OCI-M1 (cell line): ENCODE data around the gene OR10V1.
A peak's percentile ranks its signal among the peaks of the same experiment; 100 is the strongest.

Experiments used
- DNase-seq: peaks from one replicate; lab custom pipeline; 2025; lab: John Stamatoyannopoulos, UW

OR10V1 gene

GRCh38 chr11:59713745-59714144, at the start of gene OR10V1:
Gene OR10V1 (minus strand): TSS chr11:59713845. CDS start chr11:59713845, 0 bp downstream.
- no peak for DNase-seq

DNA sequence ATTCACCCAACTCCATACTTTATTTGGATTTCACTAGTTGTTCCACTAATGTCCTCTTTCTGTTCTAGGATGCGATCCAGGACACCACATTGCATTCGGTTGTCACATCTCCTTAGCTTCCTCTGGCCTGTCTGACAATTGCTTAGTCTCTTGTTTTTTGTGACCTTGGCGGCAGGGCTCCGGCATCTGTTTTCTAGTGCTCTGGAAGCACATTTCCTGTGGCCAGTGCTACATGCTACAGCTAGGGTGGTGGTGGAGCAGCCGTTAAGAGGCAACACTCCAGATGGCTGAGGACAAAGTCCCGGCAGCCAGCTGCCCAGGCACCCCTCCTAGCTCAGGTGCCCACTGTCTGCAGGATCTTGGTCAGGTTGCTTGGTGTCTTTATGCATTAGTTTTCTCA, 48.3 kb upstream of the OR10V1 start:
- no peak for DNase-seq

GRCh38 chr11:59760771-59761170, 47.1 kb upstream of the OR10V1 start:
- DNase-seq, result no peak

- no peak for DNase-seq
These were observed 46.3 kb upstream of the OR10V1 start for GRCh38 chr11:59759900-59760299.

DNA sequence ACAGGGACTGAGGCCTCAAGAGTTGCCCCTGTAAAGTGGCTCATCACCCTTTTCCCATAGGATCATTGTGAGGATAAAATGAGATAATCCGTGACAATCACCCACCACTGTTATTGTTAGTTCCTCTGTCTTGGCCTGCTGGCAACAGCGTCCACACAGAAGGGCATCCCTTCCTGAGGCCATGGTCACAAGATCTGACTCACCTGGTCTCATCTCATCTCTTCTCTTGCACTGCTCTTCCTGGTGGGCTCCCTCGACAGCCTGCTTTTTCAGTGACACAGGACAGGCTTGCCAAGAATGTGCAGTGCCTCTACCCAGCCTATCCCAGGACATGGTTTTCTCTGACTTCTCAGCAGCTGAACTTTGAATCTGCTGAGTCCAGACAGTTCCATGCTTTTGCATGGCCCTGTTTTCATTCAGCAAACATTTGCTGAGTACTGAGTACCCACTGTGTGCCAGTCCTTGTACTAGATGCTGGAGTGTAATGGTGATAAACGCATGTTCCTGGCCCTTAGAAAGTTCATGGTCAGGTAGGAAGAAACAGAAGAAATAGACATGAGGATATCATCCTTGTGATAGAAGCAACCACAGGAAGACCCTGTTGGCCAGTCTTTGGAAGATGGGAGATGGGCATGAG, 44.9 kb upstream of the OR10V1 start:
- DNase-seq, result no peak

DNA sequence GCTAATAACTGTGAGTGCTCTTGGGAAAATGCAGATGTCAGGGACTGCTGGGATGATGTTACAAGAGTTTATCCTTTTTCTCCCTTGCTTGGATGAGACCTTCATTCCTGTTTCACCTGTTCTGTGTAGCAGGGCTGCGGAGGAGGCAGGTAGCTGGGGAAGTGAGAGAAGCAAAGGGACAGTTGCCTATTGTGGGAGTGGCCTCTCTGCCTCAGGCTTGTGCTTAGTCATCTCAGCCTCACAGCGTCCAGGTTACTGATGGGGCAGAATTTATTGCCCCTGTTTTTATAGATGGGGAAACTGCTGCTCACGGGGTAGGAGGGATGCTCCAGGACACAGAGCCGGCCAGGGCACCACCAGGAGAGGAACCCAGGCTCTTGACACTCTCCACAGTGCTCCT, 43.2 kb upstream of the OR10V1 start:
- DNase-seq, result peak; percentile 42

GRCh38 chr11:59756558-59756840, 42.9 kb upstream of the OR10V1 start:
- DNase-seq, result no peak

DNA sequence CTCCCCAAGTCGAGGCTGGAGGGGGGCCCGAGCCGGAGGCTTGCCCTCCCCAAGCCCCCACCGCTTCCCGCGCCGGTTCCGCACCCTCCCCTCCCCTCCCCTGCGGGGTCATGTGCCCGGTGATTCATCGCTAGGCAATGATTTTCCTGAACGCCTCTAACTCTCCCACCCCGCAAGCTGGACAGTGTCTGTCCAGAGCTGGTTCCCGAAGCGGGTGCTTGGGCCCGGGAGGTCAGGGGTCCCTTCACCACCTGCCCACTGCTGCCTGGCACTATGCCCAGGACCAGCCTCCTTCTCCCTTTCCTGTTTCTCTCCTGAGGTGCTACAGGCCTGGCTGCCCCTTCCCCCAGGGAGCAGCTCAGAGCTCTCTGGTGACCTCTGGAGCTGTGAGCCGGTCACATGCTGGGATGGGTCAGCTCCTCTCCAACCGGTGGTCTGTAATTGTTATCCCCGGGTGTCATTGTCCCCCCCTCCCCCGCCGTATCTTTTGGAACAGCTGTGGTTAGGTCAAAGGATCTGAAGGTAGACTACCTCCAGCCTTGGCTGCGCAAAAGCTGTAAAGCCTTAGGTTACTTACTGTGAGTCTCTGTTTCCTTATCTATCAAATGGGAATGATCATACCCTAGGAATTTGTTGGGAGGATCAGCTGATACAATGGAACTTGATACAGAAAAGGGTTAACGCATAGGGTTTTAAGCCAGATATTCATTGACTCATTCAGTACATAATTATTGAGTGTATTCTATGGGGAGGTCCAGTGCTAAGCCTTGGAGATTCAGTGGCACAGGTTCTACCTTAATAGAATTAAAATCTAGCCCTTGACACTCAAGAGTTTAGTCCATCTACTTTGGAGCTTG, 42.3 kb upstream of the OR10V1 start:
- DNase-seq, result peak; percentile 83

DNA sequence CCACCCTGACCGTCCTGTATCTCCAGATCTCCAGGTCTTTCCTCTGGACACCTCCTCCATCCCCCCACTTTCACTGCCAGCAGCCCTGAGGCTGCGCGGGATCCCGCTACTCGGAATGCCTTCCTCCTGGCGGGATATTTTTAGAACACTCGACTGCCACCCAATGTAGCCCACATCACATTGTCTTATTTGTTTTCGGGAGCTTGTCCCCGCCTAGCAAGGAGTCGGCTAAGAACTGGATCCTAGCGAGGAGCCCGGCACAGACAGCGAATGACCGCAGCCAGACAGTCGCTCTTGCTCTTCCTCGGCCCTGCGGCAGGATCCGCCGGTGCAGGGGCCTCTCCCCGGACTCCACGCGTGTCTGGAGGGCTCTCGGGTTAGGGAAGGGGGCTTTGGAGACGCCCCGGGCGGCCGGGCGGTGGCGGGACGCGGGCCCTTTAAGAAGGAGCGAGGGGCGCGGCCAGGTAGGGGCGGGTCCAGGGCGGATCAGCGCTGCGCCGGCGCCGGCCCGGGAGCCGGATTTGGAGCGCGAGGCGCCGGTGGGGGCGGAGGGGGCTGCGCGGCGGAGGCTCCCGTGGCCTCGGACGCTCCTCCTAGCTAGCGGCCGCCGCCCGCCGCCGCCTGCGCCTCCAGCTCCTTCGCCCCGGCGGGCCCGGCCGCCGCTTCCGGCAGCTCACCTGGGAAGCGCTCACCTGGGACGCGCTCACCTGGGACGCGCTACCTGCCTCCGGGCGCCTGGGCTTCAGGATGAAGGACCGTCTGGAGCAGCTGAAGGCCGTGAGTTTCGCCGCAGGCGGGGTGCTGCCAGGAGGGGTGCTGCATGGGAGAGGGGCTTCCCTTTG, 41.4 kb upstream of the OR10V1 start, which contains the start of gene STX3:
Gene STX3 (plus strand): TSS at position 518 of the 842 bp plus-strand sequence. CDS start 230 bp downstream, at position 748.
- DNase-seq, result peak; percentile 83

GRCh38 chr11:59754494-59754858, 40.8 kb upstream of the OR10V1 start:
- peak; percentile 71 for DNase-seq

GRCh38 chr11:59753650-59754493, 40.2 kb upstream of the OR10V1 start:
- DNase-seq, result peak; percentile 89

GRCh38 chr11:59746111-59746510, 32.5 kb upstream of the OR10V1 start:
- no peak for DNase-seq

- DNase-seq, result no peak
These were observed 17.4 kb upstream of the OR10V1 start for GRCh38 chr11:59730896-59731565.

- DNase-seq, result no peak
These were observed 16.2 kb upstream of the OR10V1 start for GRCh38 chr11:59729834-59730233.

GRCh38 chr11:59728913-59729312, 15.3 kb upstream of the OR10V1 start:
- peak; percentile 17 for DNase-seq

- no peak for DNase-seq
These were observed 14.5 kb upstream of the OR10V1 start for GRCh38 chr11:59728154-59728553.

DNA sequence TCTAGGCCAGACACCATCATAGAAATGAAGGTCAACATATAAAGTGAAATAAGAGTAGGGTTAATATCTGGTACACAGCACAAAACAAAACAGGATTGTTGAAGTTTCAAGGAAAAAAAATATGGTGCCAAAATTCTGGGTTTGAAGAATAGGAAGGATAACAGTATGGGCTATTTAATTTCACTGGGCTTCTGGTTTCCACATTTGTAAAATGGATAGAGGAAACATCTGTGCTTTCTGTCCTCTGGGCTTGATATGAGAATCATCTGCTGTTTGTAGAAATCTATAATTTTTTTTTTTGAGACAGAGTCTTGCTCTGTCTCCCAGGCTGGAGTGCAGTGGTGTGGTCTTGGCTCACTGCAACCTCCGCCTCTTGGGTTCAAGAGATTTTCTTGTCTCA, 13.8 kb upstream of the OR10V1 start:
- no peak for DNase-seq

GRCh38 chr11:59724066-59724465, 10.4 kb upstream of the OR10V1 start:
- no peak for DNase-seq

DNA sequence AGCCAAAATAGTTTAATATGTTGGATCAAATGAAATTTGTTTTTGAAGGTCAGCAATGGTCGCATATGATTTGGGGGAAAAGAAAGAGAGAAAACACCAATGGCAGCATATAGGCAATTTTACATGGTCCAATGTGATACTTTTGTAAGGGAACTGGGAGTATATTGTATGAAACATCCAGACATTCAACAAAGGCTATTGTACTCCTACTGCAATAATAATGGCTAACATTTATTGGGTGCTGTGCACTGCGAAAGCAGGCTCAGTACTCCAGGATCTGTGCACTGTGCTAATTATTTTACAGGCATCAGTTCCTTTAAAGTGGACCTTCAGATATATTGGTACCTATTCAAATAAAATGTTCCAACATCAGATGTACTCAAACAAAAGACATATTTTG, 5.9 kb upstream of the OR10V1 start:
- DNase-seq, result no peak

DNA sequence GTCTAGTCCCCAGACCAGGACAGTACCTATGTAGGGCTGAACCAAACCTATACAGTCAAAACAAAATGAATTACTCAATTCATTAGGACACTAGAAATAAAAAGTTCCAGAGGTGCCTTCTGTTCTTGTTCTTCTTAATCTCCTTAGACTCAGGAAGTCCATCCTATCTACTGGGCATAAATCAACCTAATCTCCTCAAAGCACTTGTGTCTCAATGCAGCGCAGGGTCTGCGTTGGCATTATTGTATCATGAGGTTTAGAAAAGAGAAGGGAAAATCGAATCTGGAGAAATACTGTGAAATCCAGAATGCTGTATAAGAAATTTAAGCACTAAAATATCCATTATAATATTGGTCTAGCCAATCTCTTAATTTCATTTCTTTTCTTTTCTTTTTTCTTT, 2.4 kb upstream of the OR10V1 start:
- DNase-seq, result peak; percentile 57

DNA sequence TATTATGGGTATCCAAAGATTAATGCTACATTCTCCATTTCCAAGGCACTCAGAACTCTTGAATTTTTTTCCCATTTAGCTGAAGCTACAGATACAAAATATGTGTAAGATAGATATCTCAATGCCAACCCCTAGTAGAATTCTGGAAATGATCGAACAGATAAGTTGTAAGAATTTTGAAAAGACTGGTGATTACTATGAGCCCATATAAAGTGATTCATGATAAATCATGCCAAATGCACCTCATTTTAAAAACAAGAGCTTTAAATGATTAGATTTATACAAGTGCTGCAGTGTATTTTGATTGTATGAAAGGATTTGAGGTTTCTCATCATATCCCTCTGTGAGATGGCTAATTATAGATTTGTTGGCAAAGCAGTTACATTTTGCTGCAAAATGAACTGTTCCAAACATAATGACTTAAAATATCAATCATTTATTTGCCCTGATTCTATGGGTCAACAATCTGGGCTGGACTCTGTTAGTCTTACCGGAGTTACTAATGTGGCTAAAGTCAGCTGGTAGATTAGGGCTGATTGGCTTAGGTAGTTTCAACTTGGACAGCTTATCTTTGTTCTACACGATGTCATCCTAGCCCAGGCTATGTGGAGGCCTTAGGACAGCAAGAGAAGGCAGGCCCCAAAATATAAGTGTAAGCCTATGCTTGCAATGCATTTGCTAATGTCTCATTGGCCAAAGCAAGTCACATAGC, 3.4 kb downstream of the OR10V1 start:
- peak; percentile 41 for DNase-seq
